Activated CD4-positive, alpha-beta T cell treated with anti-CD3 and anti-CD28 coated beads, Interleukin-2, amount 10 ng/mL, durations not matched to agents 7 days and 5 days (primary cell): ENCODE data around the gene LRG1. TPM values are rescaled to one million over a fixed set of nuclear protein-coding genes. Genes with fewer than 3 reads are reported as not detected.
A peak's percentile ranks its signal among the peaks of the same experiment; 100 is the strongest.

Experiments used
- CTCF ChIA-PET: fragments of 350-600 bp; sonication (Branson Sonifier 250); formaldehyde crosslinking; loops from one replicate; lab custom pipeline; 2021; ENCODE audit warnings: antibody characterized with exemption; lab: Charles Lee
- POLR2A ChIA-PET: fragments of 350-600 bp; sonication (Branson Sonifier 250); formaldehyde crosslinking; loops from one replicate; lab custom pipeline; 2021; ENCODE audit warnings: antibody characterized with exemption; lab: Charles Lee
- DNase-seq: peaks from one replicate; pipeline ENCODE4 v3.0.0-alpha.2; 2020
- H3K27ac Mint-ChIP-seq: one replicate; pipeline ENCODE4 v1.8.0; 2021; ENCODE audit warnings: mild to moderate bottlenecking, moderate library complexity, mixed read lengths
- H3K27me3 Mint-ChIP-seq: one replicate; pipeline ENCODE4 v1.8.0; 2021; ENCODE audit warnings: mixed read lengths
- H3K36me3 Mint-ChIP-seq: one replicate; pipeline ENCODE4 v1.8.0; 2021; ENCODE audit warnings: low read depth, mixed read lengths
- H3K4me1 Mint-ChIP-seq: one replicate; pipeline ENCODE4 v1.8.0; 2021; ENCODE audit warnings: mixed read lengths
- H3K4me3 Mint-ChIP-seq: one replicate; pipeline ENCODE4 v1.8.0; 2021; ENCODE audit warnings: mild to moderate bottlenecking, moderate library complexity, mixed read lengths
- H3K9me3 Mint-ChIP-seq: one replicate; pipeline ENCODE4 v1.8.0; 2021; ENCODE audit warnings: mixed read lengths
- total RNA-seq, 2 experiments: library from RNA; stranded (reverse); gene quantifications; one replicate each; pipeline ENCODE4 v1.2.3, GENCODE V29; 2021

LRG1 gene
- total RNA-seq, 2 experiments from 2014 or later, result 0.07 TPM; not detected in 1

DNA sequence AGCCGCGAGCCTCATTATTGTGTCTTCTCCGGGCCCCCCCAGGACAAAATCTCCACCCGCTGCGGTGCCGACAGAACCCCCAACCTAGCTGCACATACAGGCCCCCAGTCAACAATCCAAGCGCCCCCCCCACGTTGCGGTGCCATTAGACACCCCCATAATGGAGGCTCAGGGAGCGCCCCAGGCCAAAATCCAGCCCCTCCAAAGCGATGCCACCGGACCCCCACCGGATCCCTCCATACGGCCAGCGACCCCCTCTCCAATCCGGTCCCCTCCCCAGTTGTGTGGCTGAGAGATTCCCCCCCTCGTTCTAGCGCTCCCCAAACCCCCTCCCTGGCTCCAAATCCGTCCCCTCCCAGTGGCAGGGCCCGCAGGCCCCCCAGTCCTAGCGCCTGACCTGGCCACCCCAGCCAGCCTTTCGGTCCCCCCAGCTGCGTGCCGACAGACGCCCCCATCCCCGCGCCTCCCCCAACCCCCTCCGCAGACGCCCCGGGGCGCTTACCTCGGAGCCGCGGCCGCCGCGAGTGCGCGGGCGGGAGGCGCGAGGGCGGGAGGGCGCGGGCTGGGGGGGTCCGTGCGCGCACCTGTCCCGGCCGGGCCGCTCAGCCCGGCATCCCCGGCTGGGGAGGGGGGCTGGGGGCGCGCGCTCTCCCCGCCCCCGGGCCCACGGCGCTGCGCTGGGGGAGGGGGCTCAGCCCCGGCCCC, 41.3 kb upstream of the LRG1 start:
- H3K4me1 Mint-ChIP-seq, result peaks cover 8% of the 10 kb centered on the region
- no peak overlapping the region for H3K4me3 Mint-ChIP-seq
- H3K9me3 Mint-ChIP-seq, result no peaks in the 10 kb centered on the region
- H3K27ac Mint-ChIP-seq, result no peak overlapping the region
- no peak for DNase-seq
- POLR2A ChIA-PET, result no interaction called here
- no peaks in the 10 kb centered on the region for H3K36me3 Mint-ChIP-seq
- CTCF ChIA-PET, result no interaction called here
- peaks cover 56% of the 10 kb centered on the region for H3K27me3 Mint-ChIP-seq

DNA sequence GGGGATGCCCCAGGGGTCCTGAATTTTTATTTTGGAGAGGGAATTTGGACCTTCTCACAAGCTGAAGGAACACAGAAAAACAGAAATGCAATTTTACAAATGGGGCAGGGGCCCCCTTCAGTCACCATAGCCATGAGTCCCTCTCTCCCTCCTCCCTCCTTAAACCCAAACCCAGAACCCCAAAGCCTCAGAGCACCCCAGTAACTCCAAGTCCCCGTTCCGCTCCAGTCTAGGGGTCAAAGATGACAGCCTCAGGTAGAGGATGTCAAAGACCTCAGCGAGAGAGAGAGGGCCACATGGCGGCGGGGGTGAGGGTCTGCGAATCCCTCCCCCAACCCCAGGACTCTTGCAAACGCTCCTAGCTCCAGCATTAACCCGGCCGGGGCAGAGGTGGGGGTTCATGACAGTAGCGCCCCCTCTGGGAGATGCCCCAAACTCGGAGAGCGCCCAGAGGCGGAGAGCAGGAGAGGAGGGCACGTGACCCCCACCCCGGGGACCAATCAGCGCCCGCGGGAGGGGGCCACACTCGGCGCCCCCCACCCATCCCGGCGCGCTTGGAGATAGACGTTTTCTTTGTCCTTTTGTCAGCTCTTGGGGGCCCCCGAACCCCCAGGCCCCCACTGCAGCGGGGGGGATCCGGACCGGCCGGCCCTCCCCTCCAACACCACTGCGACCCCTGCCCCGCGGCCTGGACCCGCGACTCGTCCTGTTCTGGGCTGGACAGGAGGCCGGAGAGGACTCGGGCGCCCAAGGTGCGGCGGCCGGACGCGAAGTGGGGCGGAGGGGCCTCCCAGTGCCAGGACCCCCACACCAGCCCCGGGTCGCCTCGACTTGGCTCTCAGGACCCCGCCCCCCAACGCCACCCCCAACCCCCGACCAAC, 40.4 kb upstream of the LRG1 start:
- Mint-ChIP-seq H3K4me1 (peaks cover 8% of the 10 kb centered on the region), H3K36me3 (no peaks in the 10 kb centered on the region), H3K4me3 (no peak overlapping the region), H3K9me3 (no peaks in the 10 kb centered on the region), H3K27ac (no peak overlapping the region), H3K27me3 (peaks cover 54% of the 10 kb centered on the region)
- POLR2A ChIA-PET, result no interaction called here
- no peak for DNase-seq
- CTCF ChIA-PET, result no interaction called here

DNA sequence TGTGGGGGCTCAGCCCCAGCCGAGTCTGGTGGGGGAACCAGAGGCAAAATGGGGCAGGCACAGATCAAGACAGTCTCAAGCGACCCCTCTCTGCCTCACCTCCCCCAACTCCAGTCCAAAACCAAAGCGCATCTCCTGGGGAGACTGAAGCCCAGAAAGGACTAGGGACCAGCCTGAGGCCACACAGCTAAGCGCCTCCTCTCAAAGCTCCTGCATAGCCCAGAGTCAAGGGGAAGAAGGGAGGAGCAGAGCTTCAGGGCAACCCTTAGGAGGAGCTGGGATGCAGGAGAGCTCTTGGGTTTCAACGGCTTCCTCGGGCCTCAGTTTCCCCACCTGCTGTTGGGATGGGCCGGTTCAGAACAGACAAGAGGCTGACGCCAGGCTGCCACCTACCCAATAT, 39.6 kb upstream of the LRG1 start:
- H3K4me3 Mint-ChIP-seq, result no peak overlapping the region
- peaks cover 54% of the 10 kb centered on the region for H3K27me3 Mint-ChIP-seq
- H3K4me1 Mint-ChIP-seq, result peaks cover 8% of the 10 kb centered on the region
- no peaks in the 10 kb centered on the region for H3K9me3 Mint-ChIP-seq
- H3K27ac Mint-ChIP-seq, result no peak overlapping the region
- ChIA-PET CTCF (interaction anchor here (0.6 kb wide), 1 partner anchor 72 kb away, joined by 3 read pairs; no protein-coding TSS in a partner anchor), POLR2A (no interaction called here)
- no peaks in the 10 kb centered on the region for H3K36me3 Mint-ChIP-seq
- no peak for DNase-seq

DNA sequence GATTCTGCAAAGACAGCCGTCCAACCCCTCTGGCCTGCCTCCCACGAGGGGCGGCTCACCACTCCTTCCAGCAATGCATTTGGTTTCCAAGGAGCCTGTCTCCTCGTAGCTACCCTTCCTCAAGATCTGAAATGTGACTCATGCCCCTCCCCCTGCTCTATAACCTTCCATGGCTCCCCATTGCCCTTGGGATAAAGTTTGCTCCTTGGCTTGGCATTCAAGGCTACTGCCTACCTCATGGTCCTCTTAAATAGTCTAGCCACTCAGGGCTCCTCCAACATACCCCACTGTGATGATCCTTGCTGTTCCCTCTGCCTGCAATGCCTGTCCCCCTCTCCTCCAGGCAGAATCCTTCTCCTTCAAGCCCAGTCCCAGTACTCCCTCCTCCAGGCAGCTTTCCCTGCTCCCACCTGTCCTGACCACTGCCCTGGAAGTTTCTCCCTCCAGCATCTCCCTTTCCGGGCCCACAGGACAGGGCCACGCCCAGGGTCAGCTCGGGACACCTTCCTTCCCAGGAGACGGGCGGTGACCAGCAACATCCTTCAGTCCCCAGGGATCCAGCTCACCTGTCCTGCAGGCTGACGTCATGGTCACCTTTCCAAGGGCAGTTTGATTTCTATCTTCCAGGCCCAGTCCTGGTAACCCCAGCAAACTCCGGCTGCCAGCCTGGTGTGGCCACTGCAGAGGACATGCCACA, 38.9 kb upstream of the LRG1 start:
- no peak overlapping the region for H3K27ac Mint-ChIP-seq
- ChIA-PET POLR2A (no interaction called here), CTCF (interaction anchor here (0.6 to 0.7 kb wide), 2 partner anchors 71 to 231 kb away, joined by 3 to 5 read pairs; no protein-coding TSS in a partner anchor)
- H3K9me3 Mint-ChIP-seq, result no peaks in the 10 kb centered on the region
- DNase-seq, result no peak
- peaks cover 54% of the 10 kb centered on the region for H3K27me3 Mint-ChIP-seq
- peaks cover 8% of the 10 kb centered on the region for H3K4me1 Mint-ChIP-seq
- H3K4me3 Mint-ChIP-seq, result no peak overlapping the region
- H3K36me3 Mint-ChIP-seq, result no peaks in the 10 kb centered on the region

DNA sequence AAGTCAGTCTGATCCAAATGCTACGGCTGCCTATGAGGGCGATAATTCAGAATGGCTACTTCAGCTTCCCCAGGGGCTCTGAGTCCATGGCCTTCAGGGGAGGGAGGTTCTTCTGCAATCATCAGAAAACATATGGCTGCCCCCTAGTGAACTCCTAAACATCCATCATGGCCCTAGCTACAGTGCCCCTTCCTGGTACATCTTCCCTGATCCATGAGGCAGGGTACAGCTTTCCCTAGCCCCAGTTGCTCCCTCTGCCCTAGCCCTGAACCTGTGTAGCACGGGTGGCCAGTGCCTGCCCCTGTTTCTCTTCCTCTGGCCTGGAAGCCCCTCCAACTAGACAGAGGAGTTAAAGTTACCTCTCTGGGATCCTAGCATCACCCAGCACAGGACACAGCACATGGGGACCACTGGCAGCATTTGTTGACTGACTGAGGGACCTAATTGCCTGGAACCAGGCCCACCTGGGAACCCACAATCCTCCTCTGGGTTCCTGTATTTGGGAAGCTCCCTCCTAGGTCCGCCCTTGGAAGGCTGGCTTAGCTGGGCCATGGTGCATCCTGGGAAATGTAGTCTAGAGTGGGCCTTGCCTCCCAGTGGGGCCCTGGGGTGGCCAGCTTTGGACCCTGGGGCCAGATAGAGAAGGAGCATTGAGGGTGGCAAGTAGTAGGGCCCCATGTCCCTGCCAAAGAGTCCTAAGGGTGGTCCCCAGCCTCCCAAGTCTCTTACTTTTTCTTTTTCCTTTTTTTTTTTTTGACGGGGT, 37.4 kb upstream of the LRG1 start:
- Mint-ChIP-seq H3K4me1 (peaks cover 2% of the 10 kb centered on the region), H3K36me3 (no peaks in the 10 kb centered on the region), H3K27me3 (peaks cover 45% of the 10 kb centered on the region), H3K27ac (no peak overlapping the region), H3K4me3 (no peak overlapping the region), H3K9me3 (no peaks in the 10 kb centered on the region)
- DNase-seq, result no peak
- POLR2A ChIA-PET, result no interaction called here
- CTCF ChIA-PET, result interaction anchor here (1.4 to 1.7 kb wide), 2 partner anchors 59 to 214 kb away, joined by 6 to 12 read pairs; partner anchors contain the start of gene FEM1A

DNA sequence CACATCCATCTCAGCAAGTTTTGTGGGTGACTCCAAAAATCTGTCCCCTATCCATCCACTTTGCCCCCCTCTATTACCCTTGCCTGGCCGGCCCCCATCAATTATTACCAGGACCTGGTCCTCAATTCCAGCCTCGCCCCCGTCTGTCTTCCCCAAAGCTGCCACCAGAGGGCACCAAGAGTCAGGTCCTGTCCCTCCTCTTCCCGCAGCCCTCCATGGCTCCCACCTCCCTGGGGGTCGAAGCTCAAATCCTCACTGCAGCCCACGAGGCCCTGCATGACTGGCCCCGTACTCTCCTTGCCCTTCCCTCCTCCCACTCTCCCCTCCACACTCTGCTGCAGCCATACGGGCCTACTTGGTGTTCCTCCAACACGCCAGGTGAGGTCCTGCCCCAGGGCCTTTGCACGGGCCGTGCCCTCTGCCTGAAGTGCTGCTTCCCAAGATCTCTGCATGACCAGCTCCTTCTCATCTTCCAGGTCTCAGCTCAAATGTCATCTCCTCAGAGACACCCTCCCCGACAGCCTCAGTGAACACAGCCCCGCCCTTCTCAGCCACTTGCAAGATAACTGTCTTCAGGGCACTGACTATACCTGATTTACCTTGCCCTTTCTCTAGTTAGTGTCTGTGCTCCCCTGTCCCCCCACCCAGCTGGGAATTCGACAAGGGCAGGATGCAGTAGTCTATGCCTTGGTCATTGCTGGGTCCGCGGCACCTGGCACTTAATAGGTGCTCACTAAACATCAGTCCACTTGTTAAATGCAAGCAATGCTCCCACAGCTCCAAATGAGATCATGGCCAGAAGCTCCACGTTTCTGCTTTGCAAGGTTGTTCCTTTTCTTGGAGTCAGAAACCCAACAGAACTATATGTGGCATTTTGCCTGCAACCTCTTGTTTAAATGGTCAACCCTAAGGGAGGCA, 36.4 kb upstream of the LRG1 start:
- POLR2A ChIA-PET, result interaction anchor here (0.7 kb wide), 1 partner anchor 9 kb away, joined by 3 read pairs; no protein-coding TSS in a partner anchor

DNA sequence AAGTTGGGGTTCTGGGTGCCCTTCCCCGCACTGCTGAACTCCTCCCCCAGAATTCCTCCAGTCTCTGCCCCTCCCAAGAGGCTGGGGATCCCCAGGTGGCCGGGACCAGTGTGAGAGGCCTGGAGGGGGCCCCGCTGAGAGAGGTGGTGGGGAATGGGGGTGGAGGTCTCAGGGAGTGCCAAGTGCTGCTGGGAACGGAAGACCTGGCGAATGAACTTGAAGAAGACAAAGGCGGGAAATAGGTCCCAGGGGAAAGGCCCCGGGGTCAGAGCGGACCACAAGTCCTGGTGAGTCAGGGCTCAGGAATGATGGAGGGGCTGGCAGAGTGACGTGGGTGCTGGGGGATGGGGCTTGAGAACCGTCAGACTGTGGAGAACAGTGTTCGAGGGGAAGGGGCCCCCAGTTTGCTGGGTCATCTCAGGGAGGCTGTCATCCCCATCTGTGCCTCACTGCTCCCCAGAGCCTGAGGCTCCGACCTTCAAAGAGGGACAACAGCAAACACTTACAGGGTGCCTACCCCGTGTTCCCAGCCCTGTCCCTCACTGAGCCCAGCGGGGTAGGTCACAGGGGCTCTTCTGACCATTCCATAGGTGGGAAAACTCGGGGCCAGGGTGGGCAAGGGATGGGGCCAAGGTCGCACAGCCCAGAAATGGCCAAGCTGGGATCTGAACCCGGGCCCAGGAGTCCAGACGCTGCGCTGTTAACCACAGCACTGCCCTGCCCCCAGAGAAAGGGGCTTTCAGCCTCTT, 35.6 kb upstream of the LRG1 start:
- no peak overlapping the region for H3K27ac Mint-ChIP-seq
- H3K9me3 Mint-ChIP-seq, result no peaks in the 10 kb centered on the region
- no peak overlapping the region for H3K4me3 Mint-ChIP-seq
- no peaks in the 10 kb centered on the region for H3K4me1 Mint-ChIP-seq
- DNase-seq, result no peak
- ChIA-PET POLR2A (interaction anchor here (0.7 kb wide), 1 partner anchor 8 kb away, joined by 3 read pairs; no protein-coding TSS in a partner anchor), CTCF (interaction anchor here (0.5 to 1.7 kb wide), 8 partner anchors 8 to 158 kb away, joined by 3 to 12 read pairs (median 3); no protein-coding TSS in a partner anchor)
- peaks cover 38% of the 10 kb centered on the region for H3K27me3 Mint-ChIP-seq
- H3K36me3 Mint-ChIP-seq, result no peaks in the 10 kb centered on the region

More for the DNA sequence above, 36.4 kb upstream of the LRG1 start:
- H3K36me3 Mint-ChIP-seq, result no peaks in the 10 kb centered on the region
- no peaks in the 10 kb centered on the region for H3K4me1 Mint-ChIP-seq
- CTCF ChIA-PET, result interaction anchor here (0.5 to 1.7 kb wide), 10 partner anchors 9 to 215 kb away, joined by 3 to 12 read pairs (median 3); partner anchors contain the start of gene FEM1A
- no peak overlapping the region for H3K27ac Mint-ChIP-seq
- no peak overlapping the region for H3K4me3 Mint-ChIP-seq
- peaks cover 40% of the 10 kb centered on the region for H3K27me3 Mint-ChIP-seq
- peak; percentile 74 for DNase-seq
- H3K9me3 Mint-ChIP-seq, result no peaks in the 10 kb centered on the region

DNA sequence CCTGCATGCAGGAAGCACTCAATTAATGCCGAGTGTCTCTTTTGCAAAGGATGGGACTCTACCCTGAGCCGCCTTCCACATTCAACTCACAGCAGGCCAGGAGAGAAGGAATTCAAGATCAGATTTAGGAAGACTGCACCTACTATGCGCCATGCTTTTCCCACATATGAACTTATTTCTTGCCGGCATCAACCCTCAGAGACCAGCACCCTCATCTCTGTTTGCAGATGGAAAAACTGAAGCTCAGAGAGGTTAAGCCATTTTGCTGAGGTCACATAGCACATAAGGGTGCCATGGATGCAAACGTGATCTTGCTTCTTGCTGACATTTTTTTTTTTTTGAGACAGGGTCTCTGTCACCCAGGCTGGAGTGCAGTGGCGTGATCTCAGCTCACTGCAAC, 33.8 kb upstream of the LRG1 start:
- no peaks in the 10 kb centered on the region for H3K36me3 Mint-ChIP-seq
- H3K27me3 Mint-ChIP-seq, result peaks cover 22% of the 10 kb centered on the region
- CTCF ChIA-PET, result interaction anchor here (0.5 kb wide), 1 partner anchor 261 kb away, joined by 4 read pairs; no protein-coding TSS in a partner anchor
- POLR2A ChIA-PET, result no interaction called here
- no peak overlapping the region for H3K4me3 Mint-ChIP-seq
- H3K9me3 Mint-ChIP-seq, result no peaks in the 10 kb centered on the region
- H3K27ac Mint-ChIP-seq, result no peak overlapping the region
- DNase-seq, result no peak
- no peaks in the 10 kb centered on the region for H3K4me1 Mint-ChIP-seq

DNA sequence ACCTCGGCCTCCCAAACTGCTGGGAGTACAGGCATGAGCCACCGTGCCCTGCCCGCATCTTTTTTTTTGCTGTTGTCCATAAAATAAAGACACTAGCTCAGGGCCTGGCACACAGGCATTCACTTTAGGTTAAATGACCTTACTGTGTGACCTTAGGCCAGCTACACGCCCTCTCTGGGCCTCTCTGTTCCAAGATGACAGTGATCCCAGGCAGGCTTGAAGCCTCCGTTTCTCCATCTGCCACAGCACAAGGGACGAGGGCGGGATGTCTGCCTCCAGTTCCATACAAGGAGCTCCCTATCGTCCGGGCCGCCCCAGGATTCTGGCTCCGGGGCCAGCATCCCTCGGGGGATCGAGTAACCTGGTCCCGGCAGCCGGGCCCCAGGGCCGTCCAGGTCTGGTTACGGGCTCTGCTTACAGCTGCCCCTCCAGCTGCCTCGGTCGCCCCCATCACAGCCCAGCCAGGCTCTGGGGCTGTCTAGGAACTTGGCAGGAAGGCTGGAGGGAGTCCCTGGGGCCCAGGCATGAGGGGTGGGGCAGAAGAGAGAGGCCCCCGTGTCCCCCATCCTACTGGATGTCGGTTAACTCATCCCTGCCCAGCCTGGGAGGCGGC, 31.6 kb upstream of the LRG1 start:
- H3K27me3 Mint-ChIP-seq, result peaks cover 13% of the 10 kb centered on the region
- no peak overlapping the region for H3K4me3 Mint-ChIP-seq
- H3K9me3 Mint-ChIP-seq, result no peaks in the 10 kb centered on the region
- ChIA-PET POLR2A (no interaction called here), CTCF (interaction anchor here (0.6 to 2.4 kb wide), 5 partner anchors 46 to 230 kb away, joined by 3 to 8 read pairs (median 4); no protein-coding TSS in a partner anchor)
- no peak for DNase-seq
- no peaks in the 10 kb centered on the region for H3K36me3 Mint-ChIP-seq
- no peaks in the 10 kb centered on the region for H3K4me1 Mint-ChIP-seq
- H3K27ac Mint-ChIP-seq, result peak overlapping the region; percentile 38

DNA sequence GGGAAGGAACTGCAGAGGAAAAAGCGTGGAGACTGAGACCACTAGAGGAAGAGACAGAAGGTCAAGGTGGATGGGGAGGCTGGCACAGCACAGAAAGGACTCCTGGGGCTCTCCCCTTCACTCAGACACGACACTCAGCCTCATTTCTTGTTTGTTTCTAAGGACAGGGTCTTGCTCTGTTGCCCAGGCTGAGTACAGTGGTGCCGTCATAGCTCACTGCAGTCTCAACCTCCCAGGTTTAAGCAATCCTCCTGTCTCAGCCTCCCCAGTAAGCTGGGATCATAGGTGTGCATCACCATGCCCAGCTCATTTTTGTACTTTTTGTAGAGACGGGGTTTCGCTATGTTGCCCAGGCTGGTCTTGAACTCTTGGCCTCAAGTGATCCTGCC, 31.1 kb upstream of the LRG1 start:
- ChIA-PET POLR2A (no interaction called here), CTCF (interaction anchor here (0.6 to 2.4 kb wide), 5 partner anchors 46 to 231 kb away, joined by 3 to 8 read pairs (median 4); no protein-coding TSS in a partner anchor)
- no peaks in the 10 kb centered on the region for H3K4me1 Mint-ChIP-seq
- no peaks in the 10 kb centered on the region for H3K9me3 Mint-ChIP-seq
- peaks cover 10% of the 10 kb centered on the region for H3K27me3 Mint-ChIP-seq
- H3K4me3 Mint-ChIP-seq, result no peak overlapping the region
- H3K36me3 Mint-ChIP-seq, result no peaks in the 10 kb centered on the region
- DNase-seq, result no peak
- H3K27ac Mint-ChIP-seq, result peak overlapping the region; percentile 38
